Activated T-helper 17 cell treated with anti-CD3 and anti-CD28 coated beads, Interleukin-2, amount 50 U/mL, for 72 hours (primary cell): ENCODE data around the gene KIF5A. TPM values are rescaled to one million over a fixed set of nuclear protein-coding genes. Genes with fewer than 3 reads are reported as not detected.
A peak's percentile ranks its signal among the peaks of the same experiment; 100 is the strongest.
"Not testable (repeated sequence)": the region's sequence is repeated elsewhere in the genome, so short reads cannot be mapped to it uniquely, and the experiment has no call there.

ENCODE experiments used
- ATAC-seq: fragments of 150-1000 bp; cut with Tn5 transposase; replicated peaks from 2 replicates; pipeline ENCODE4 v1.10.0; 2021; ENCODE audit warnings: mild to moderate bottlenecking, moderate library complexity
- H3K27ac Mint-ChIP-seq: one replicate; pipeline ENCODE4 v1.8.0; 2022; ENCODE audit warnings: mixed read lengths
- H3K27me3 Mint-ChIP-seq: one replicate; pipeline ENCODE4 v1.8.0; 2022; ENCODE audit warnings: mixed read lengths
- H3K36me3 Mint-ChIP-seq: one replicate; pipeline ENCODE4 v1.8.0; 2022; ENCODE audit warnings: low read depth, mild to moderate bottlenecking, mixed read lengths
- H3K4me1 Mint-ChIP-seq: one replicate; pipeline ENCODE4 v1.8.0; 2022; ENCODE audit warnings: mixed read lengths
- H3K4me3 Mint-ChIP-seq: one replicate; pipeline ENCODE4 v1.8.0; 2022; ENCODE audit warnings: mild to moderate bottlenecking, mixed read lengths
- H3K9me3 Mint-ChIP-seq: one replicate; pipeline ENCODE4 v1.8.0; 2022; ENCODE audit warnings: mixed read lengths
- total RNA-seq, 2 donors: library from RNA; stranded (reverse); gene quantifications; one replicate each; pipeline ENCODE4 v1.2.3, GENCODE V29; 2022

KIF5A gene
- total RNA-seq, 2 donors from 2014 or later = 2.0 to 3.0 TPM

GRCh38 chr12:57586832-57587429 is 37.1 kb downstream of the KIF5A start:
- no peaks in the 10 kb centered on the region for H3K36me3 Mint-ChIP-seq
- H3K4me3 Mint-ChIP-seq = no peak overlapping the region
- no peak for ATAC-seq
- H3K27me3 Mint-ChIP-seq = peaks cover 4% of the 10 kb centered on the region
- H3K4me1 Mint-ChIP-seq = peaks cover 16% of the 10 kb centered on the region
- H3K9me3 Mint-ChIP-seq = no peaks in the 10 kb centered on the region
- no peak overlapping the region for H3K27ac Mint-ChIP-seq

- ATAC-seq, H3K9me3 Mint-ChIP-seq, H3K4me3 Mint-ChIP-seq, H3K27ac Mint-ChIP-seq, H3K27me3 Mint-ChIP-seq, H3K36me3 Mint-ChIP-seq: not testable (repeated sequence)
- peaks cover 20% of the 10 kb centered on the region for H3K4me1 Mint-ChIP-seq
These were observed 39.2 kb downstream of the KIF5A start for GRCh38 chr12:57588951-57589610.

- Mint-ChIP-seq H3K36me3 (peaks cover 16% of the 10 kb centered on the region), H3K27me3 (no peaks in the 10 kb centered on the region), H3K9me3 (no peaks in the 10 kb centered on the region), H3K4me3 (peak overlapping the region; percentile 81), H3K4me1 (peaks cover 20% of the 10 kb centered on the region), H3K27ac (peak overlapping the region; percentile 74)
- ATAC-seq = no peak
These were observed 40.6 kb downstream of the KIF5A start for GRCh38 chr12:57590479-57590863.

GRCh38 chr12:57590864-57591781 is 41.3 kb downstream of the KIF5A start, which contains the start of gene PIP4K2C:
PIP4K2C (plus strand) TSS chr12:57591192; CDS start chr12:57591290, 98 bp downstream.
- H3K4me1 Mint-ChIP-seq = peaks cover 20% of the 10 kb centered on the region
- H3K4me3 Mint-ChIP-seq = peak within 1 kb of the TSS; percentile 81
- peak; percentile 100 for ATAC-seq
- H3K27me3 Mint-ChIP-seq = no peaks in the 10 kb centered on the region
- H3K27ac Mint-ChIP-seq = peak within 1 kb of the TSS; percentile 74
- peaks cover 22% of the 10 kb centered on the region for H3K36me3 Mint-ChIP-seq
- H3K9me3 Mint-ChIP-seq = no peaks in the 10 kb centered on the region

GRCh38 chr12:57591782-57592325 is 42.0 kb downstream of the KIF5A start:
- H3K4me1 Mint-ChIP-seq = peaks cover 20% of the 10 kb centered on the region
- H3K9me3 Mint-ChIP-seq = no peaks in the 10 kb centered on the region
- no peaks in the 10 kb centered on the region for H3K27me3 Mint-ChIP-seq
- H3K4me3 Mint-ChIP-seq = peak overlapping the region; percentile 81
- H3K36me3 Mint-ChIP-seq = peaks cover 30% of the 10 kb centered on the region
- peak overlapping the region; percentile 74 for H3K27ac Mint-ChIP-seq
- ATAC-seq = no peak

- peaks cover 20% of the 10 kb centered on the region for H3K4me1 Mint-ChIP-seq
- no peak for ATAC-seq
- peak overlapping the region; percentile 81 for H3K4me3 Mint-ChIP-seq
- no peaks in the 10 kb centered on the region for H3K27me3 Mint-ChIP-seq
- peak overlapping the region; percentile 74 for H3K27ac Mint-ChIP-seq
- H3K36me3 Mint-ChIP-seq = peaks cover 38% of the 10 kb centered on the region
- no peaks in the 10 kb centered on the region for H3K9me3 Mint-ChIP-seq
These were observed 42.8 kb downstream of the KIF5A start for GRCh38 chr12:57592551-57593165.

- no peaks in the 10 kb centered on the region for H3K27me3 Mint-ChIP-seq
- peaks cover 42% of the 10 kb centered on the region for H3K36me3 Mint-ChIP-seq
- H3K4me3 Mint-ChIP-seq = no peak overlapping the region
- peaks cover 20% of the 10 kb centered on the region for H3K4me1 Mint-ChIP-seq
- no peak for ATAC-seq
- H3K27ac Mint-ChIP-seq = no peak overlapping the region
- no peaks in the 10 kb centered on the region for H3K9me3 Mint-ChIP-seq
These were observed 43.3 kb downstream of the KIF5A start for GRCh38 chr12:57593187-57593586.

- Mint-ChIP-seq H3K9me3 (no peaks in the 10 kb centered on the region), H3K27me3 (no peaks in the 10 kb centered on the region), H3K36me3 (peaks cover 73% of the 10 kb centered on the region), H3K4me1 (peaks cover 9% of the 10 kb centered on the region), H3K4me3 (no peak overlapping the region), H3K27ac (peak overlapping the region; percentile 26)
- no peak for ATAC-seq
These were observed 50.6 kb downstream of the KIF5A start for GRCh38 chr12:57600395-57600794.

- Mint-ChIP-seq H3K9me3 (no peaks in the 10 kb centered on the region), H3K36me3 (peaks cover 52% of the 10 kb centered on the region), H3K27me3 (no peaks in the 10 kb centered on the region), H3K27ac (no peak overlapping the region), H3K4me3 (no peak overlapping the region), H3K4me1 (peaks cover 13% of the 10 kb centered on the region)
- ATAC-seq = no peak
These were observed 52.7 kb downstream of the KIF5A start for GRCh38 chr12:57602544-57602943.

- no peaks in the 10 kb centered on the region for H3K9me3 Mint-ChIP-seq
- peaks cover 13% of the 10 kb centered on the region for H3K4me1 Mint-ChIP-seq
- H3K4me3 Mint-ChIP-seq = peak overlapping the region; percentile 74
- peaks cover 46% of the 10 kb centered on the region for H3K36me3 Mint-ChIP-seq
- no peak for ATAC-seq
- no peaks in the 10 kb centered on the region for H3K27me3 Mint-ChIP-seq
- H3K27ac Mint-ChIP-seq = peak overlapping the region; percentile 84
These were observed 53.5 kb downstream of the KIF5A start for GRCh38 chr12:57603324-57603723.

GRCh38 chr12:57603815-57604453 is 54.1 kb downstream of the KIF5A start:
- no peaks in the 10 kb centered on the region for H3K9me3 Mint-ChIP-seq
- H3K36me3 Mint-ChIP-seq = peaks cover 40% of the 10 kb centered on the region
- ATAC-seq = no peak

GRCh38 chr12:57604454-57604991 is 54.7 kb downstream of the KIF5A start, which contains the start of gene DTX3:
DTX3 (plus strand) TSS chr12:57604824; CDS start chr12:57606518, 1,694 bp downstream.
- Mint-ChIP-seq H3K27ac (peak within 1 kb of the TSS; percentile 84), H3K9me3 (no peaks in the 10 kb centered on the region), H3K27me3 (no peaks in the 10 kb centered on the region), H3K4me1 (peaks cover 9% of the 10 kb centered on the region), H3K36me3 (peaks cover 34% of the 10 kb centered on the region), H3K4me3 (peak within 1 kb of the TSS; percentile 74)
- peak; percentile 75 for ATAC-seq

More at GRCh38 chr12:57603815-57604453, 54.1 kb downstream of the KIF5A start:
- Mint-ChIP-seq H3K27me3 (no peaks in the 10 kb centered on the region), H3K4me3 (peak overlapping the region; percentile 74), H3K27ac (peak overlapping the region; percentile 84), H3K4me1 (peaks cover 13% of the 10 kb centered on the region)
